ENCODE measurements around the gene GRAMD1B. TPM values are rescaled to one million over a fixed set of nuclear protein-coding genes. Genes with fewer than 3 reads are reported as not detected.

GRAMD1B gene
- total RNA-seq, 1 experiment from 2014 or later = 12.7 TPM

DNA sequence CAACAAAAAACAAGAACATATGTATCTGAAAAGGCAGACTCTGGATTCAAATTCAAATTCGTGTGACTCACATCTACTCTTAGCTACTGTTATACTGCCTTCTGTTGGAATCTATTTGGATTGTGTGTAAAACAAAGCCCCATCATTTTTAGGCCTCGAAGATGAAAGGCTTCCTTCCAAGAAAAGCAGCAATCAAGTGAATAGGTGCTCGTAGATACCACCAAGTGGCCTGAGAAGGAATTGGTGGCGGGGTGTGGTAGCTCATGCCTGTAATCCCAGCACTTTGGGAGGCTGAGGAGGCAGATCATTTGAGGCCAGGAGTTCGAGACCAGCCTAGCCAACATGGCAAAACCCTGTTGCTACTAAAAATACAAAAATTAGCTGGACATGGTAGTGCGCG, 4.2 kb downstream of the GRAMD1B start:
- ChIA-PET RAD21 (ENCODE audit: low non-redundant PET in 1 of 2, low total read pairs in 2 of 2, uncharacterized antibody in 2 of 2, unreplicated experiment in 2 of 2) (interaction anchor here in 1 of 2 experiments (0.7 kb wide), 1 partner anchor 12 kb away, joined by 3 read pairs; no protein-coding TSS in a partner anchor), CTCF (interaction anchor here (1.3 to 2.6 kb wide), 3 partner anchors 27 to 331 kb away, joined by 3 to 19 read pairs (median 5); no protein-coding TSS in a partner anchor), POLR2A (interaction anchor here (0.7 kb wide), 1 partner anchor 25 kb away, joined by 3 read pairs; no protein-coding TSS in a partner anchor)
- H3K4me3 ChIP-seq (replicated peaks in 1 of 2; ENCODE audit: low read depth in 1 of 2, low read length in 2 of 2) = no peak overlapping the region
- H3K9me3 ChIP-seq (ENCODE audit: control insufficient read depth in 1 of 2, insufficient read depth in 1 of 2, low read depth in 1 of 2, low read length in 2 of 2) = no peaks in the 10 kb centered on the region
- H3K79me2 ChIP-seq (ENCODE audit: insufficient read depth, low read length) = no peaks in the 10 kb centered on the region
- no peak overlapping the region for H2AFZ ChIP-seq (ENCODE audit: low read depth, low read length, poor library complexity, severe bottlenecking)
- H3K9ac ChIP-seq (ENCODE audit: low read length) = no peak overlapping the region
- H3K4me2 ChIP-seq (ENCODE audit: low read length) = no peak overlapping the region
- no peaks in the 10 kb centered on the region for H3K4me1 ChIP-seq (ENCODE audit: control insufficient read depth in 1 of 2, insufficient read depth in 2 of 2, low read length in 2 of 2)
- peak; percentile 83 for ATAC-seq
- H3K36me3 ChIP-seq (ENCODE audit: control insufficient read depth in 1 of 2, insufficient read depth in 2 of 2, low read length in 2 of 2) = no peaks in the 10 kb centered on the region
- H4K20me1 ChIP-seq (ENCODE audit: insufficient read depth) = no peaks in the 10 kb centered on the region
- intact Hi-C loops (cut with micrococcal nuclease) = no loop called here
- no peak overlapping the region for H3K27ac ChIP-seq (ENCODE audit: low read depth, low read length)
- BruUV-seq (replicated peaks) = no TSS peak
- H3K9me2 ChIP-seq (ENCODE audit: insufficient read depth) = no peaks in the 10 kb centered on the region
- TF ChIP-seq SIN3A (IDR thresholded peaks at IDR 0.05; ENCODE audit: low read depth) (no peak), RAD21 (IDR thresholded peaks at IDR 0.05; ENCODE audit: low read depth) (peak; percentile 40; the same call in 1 of the 2 replicates), TCF7L2 (IDR thresholded peaks at IDR 0.05; ENCODE audit: borderline replicate concordance, extremely low read depth, insufficient read depth, insufficient read length) (peak; percentile 54), CBX3 (IDR thresholded peaks at IDR 0.05; ENCODE audit: low read depth) (0 out of 2 replicates have a peak, but pooled peaks have one; percentile 27), ELF1 (IDR thresholded peaks at IDR 0.05; ENCODE audit: borderline replicate concordance, low read depth) (no peak)
- TF ChIP-seq, protein P1, sequence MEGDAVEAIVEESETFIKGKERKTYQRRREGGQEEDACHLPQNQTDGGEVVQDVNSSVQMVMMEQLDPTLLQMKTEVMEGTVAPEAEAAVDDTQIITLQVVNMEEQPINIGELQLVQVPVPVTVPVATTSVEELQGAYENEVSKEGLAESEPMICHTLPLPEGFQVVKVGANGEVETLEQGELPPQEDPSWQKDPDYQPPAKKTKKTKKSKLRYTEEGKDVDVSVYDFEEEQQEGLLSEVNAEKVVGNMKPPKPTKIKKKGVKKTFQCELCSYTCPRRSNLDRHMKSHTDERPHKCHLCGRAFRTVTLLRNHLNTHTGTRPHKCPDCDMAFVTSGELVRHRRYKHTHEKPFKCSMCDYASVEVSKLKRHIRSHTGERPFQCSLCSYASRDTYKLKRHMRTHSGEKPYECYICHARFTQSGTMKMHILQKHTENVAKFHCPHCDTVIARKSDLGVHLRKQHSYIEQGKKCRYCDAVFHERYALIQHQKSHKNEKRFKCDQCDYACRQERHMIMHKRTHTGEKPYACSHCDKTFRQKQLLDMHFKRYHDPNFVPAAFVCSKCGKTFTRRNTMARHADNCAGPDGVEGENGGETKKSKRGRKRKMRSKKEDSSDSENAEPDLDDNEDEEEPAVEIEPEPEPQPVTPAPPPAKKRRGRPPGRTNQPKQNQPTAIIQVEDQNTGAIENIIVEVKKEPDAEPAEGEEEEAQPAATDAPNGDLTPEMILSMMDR (IDR thresholded peaks at IDR 0.05 in 2 of 3, conservative IDR thresholded peaks at IDR 0.05 in 1 of 3; ENCODE audit: borderline replicate concordance in 1 of 3, insufficient read depth in 1 of 3, low read depth in 2 of 3, low read length in 2 of 3) = peak; percentile 17 to 56 (median 43); a peak in 5 of 6 replicates
- no peaks in the 10 kb centered on the region for H3K27me3 ChIP-seq (ENCODE audit: insufficient read depth, low read length)
- DNase-seq (ENCODE audit: low read depth, low spot score) = peak; percentile 43

DNA sequence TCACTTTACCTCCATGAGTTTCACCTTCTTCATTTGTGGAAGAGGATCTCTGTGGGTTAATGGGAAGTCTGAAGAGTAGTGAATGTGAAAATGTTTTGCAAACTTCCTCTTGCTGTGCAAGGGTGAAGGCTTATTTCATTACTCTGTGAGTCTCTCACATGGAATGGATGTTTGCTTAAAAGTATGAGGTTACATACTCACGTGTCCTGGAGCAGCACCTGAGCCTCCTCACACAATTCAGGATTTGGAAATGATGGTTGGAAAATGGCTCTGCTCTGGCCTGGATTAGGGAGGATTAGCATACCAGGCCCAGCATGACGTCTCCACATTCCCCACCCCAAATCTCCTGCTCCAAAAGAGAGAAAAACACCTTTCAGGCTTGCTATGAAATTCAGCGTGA, 4.8 kb downstream of the GRAMD1B start:
- no peak for ATAC-seq
- no peaks in the 10 kb centered on the region for H3K9me3 ChIP-seq (ENCODE audit: control insufficient read depth in 1 of 2, insufficient read depth in 1 of 2, low read depth in 1 of 2, low read length in 2 of 2)
- no peak overlapping the region for H2AFZ ChIP-seq (ENCODE audit: low read depth, low read length, poor library complexity, severe bottlenecking)
- H4K20me1 ChIP-seq (ENCODE audit: insufficient read depth) = no peaks in the 10 kb centered on the region
- no peaks in the 10 kb centered on the region for H3K36me3 ChIP-seq (ENCODE audit: control insufficient read depth in 1 of 2, insufficient read depth in 2 of 2, low read length in 2 of 2)
- no peak overlapping the region for H3K4me3 ChIP-seq (replicated peaks in 1 of 2; ENCODE audit: low read depth in 1 of 2, low read length in 2 of 2)
- H3K9ac ChIP-seq (ENCODE audit: low read length) = no peak overlapping the region
- H3K4me2 ChIP-seq (ENCODE audit: low read length) = no peak overlapping the region
- no TSS peak for BruUV-seq (replicated peaks)
- ChIA-PET RAD21 (ENCODE audit: low non-redundant PET in 1 of 2, low total read pairs in 2 of 2, uncharacterized antibody in 2 of 2, unreplicated experiment in 2 of 2) (no interaction called here), POLR2A (no interaction called here), CTCF (interaction anchor here (1.3 to 2.6 kb wide), 2 partner anchors 27 to 331 kb away, joined by 3 to 19 read pairs; no protein-coding TSS in a partner anchor)
- TF ChIP-seq JUND (IDR thresholded peaks at IDR 0.05) (no peak), POLR2A (IDR thresholded peaks at IDR 0.05; ENCODE audit: borderline replicate concordance, extremely low read depth, insufficient read depth, insufficient read length) (no peak), SP1 (IDR thresholded peaks at IDR 0.05; ENCODE audit: low read depth) (no peak), EGR1 (IDR thresholded peaks at IDR 0.05; ENCODE audit: low read depth) (no peak)
- TF ChIP-seq, protein P1 (IDR thresholded peaks at IDR 0.05 in 2 of 3, conservative IDR thresholded peaks at IDR 0.05 in 1 of 3; ENCODE audit: borderline replicate concordance in 1 of 3, insufficient read depth in 1 of 3, low read depth in 2 of 3, low read length in 2 of 3) = no peak
- TF ChIP-seq, protein P2, sequence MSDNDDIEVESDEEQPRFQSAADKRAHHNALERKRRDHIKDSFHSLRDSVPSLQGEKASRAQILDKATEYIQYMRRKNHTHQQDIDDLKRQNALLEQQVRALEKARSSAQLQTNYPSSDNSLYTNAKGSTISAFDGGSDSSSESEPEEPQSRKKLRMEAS (IDR thresholded peaks at IDR 0.05) = no peak
- TF ChIP-seq, protein P3, sequence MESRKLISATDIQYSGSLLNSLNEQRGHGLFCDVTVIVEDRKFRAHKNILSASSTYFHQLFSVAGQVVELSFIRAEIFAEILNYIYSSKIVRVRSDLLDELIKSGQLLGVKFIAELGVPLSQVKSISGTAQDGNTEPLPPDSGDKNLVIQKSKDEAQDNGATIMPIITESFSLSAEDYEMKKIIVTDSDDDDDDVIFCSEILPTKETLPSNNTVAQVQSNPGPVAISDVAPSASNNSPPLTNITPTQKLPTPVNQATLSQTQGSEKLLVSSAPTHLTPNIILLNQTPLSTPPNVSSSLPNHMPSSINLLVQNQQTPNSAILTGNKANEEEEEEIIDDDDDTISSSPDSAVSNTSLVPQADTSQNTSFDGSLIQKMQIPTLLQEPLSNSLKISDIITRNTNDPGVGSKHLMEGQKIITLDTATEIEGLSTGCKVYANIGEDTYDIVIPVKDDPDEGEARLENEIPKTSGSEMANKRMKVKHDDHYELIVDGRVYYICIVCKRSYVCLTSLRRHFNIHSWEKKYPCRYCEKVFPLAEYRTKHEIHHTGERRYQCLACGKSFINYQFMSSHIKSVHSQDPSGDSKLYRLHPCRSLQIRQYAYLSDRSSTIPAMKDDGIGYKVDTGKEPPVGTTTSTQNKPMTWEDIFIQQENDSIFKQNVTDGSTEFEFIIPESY (IDR thresholded peaks at IDR 0.05; ENCODE audit: extremely low read depth, insufficient replicate concordance, low read length) = no peak
- intact Hi-C loops (cut with micrococcal nuclease) = no loop called here
- H3K4me1 ChIP-seq (ENCODE audit: control insufficient read depth in 1 of 2, insufficient read depth in 2 of 2, low read length in 2 of 2) = no peaks in the 10 kb centered on the region
- no peaks in the 10 kb centered on the region for H3K79me2 ChIP-seq (ENCODE audit: insufficient read depth, low read length)
- no peaks in the 10 kb centered on the region for H3K27me3 ChIP-seq (ENCODE audit: insufficient read depth, low read length)
- no peaks in the 10 kb centered on the region for H3K9me2 ChIP-seq (ENCODE audit: insufficient read depth)
- DNase-seq (ENCODE audit: low read depth, low spot score) = no peak
- no peak overlapping the region for H3K27ac ChIP-seq (ENCODE audit: low read depth, low read length)
